A673 (cell line): Measurements from ENCODE around the gene RFESD.
"Not testable (repeated sequence)": the region's sequence is repeated elsewhere in the genome, so short reads cannot be mapped to it uniquely, and the experiment has no call there.

Experiments used
- CTCF ChIP-seq: fragments of 300-800, 200-600 bp; sonication (generic); conservative IDR thresholded peaks from 2 replicates; pipeline ENCODE4 v1.5.1; 2017; ENCODE audit warnings: low read depth, mild to moderate bottlenecking, antibody characterized with exemption, low read length, moderate library complexity, mixed read lengths
- EZH2 ChIP-seq: fragments of 200-600 bp; sonication (generic); IDR thresholded peaks from 2 replicates; pipeline ENCODE4 v1.6.1; 2017; ENCODE audit warnings: borderline replicate concordance, low read depth, mild to moderate bottlenecking, mixed read lengths, antibody characterized with exemption, low read length; ENCODE audit not compliant: poor library complexity, severe bottlenecking

GRCh38 chr5:95706196-95706595 lies 59.6 kb downstream of the RFESD start:
- TF ChIP-seq CTCF, EZH2: not testable (repeated sequence)
